SK-N-SH (cell line): ENCODE results near the gene FAM199X.

Experiments used
- CHD2 ChIP-seq: fragments of 150-350 bp; IDR thresholded peaks from 2 replicates; pipeline ENCODE4 v1.6.1; 2018; ENCODE audit warnings: low read length; ENCODE audit not compliant: partially characterized antibody
- CTCF ChIP-seq: fragments of 200-600 bp; sonication (generic); IDR thresholded peaks from 2 replicates; pipeline ENCODE4 v1.6.1; 2017; ENCODE audit warnings: antibody characterized with exemption, mild to moderate bottlenecking, moderate library complexity
- EP300 ChIP-seq, 2 experiments: IDR thresholded peaks; 2 replicates each; pipeline versions ENCODE4 v1.4.0 to v1.6.1; 2012; ENCODE audit warnings: borderline replicate concordance in 1 of 2, low read depth in 1 of 2, low read length in 1 of 2
- EZH2phosphoT487 ChIP-seq: fragments of 200-600 bp; sonication (generic); IDR thresholded peaks from 2 replicates; pipeline ENCODE4 v1.6.1; 2017; ENCODE audit warnings: low read depth, mixed run types, mild to moderate bottlenecking, antibody characterized with exemption, moderate library complexity, borderline replicate concordance
- IRF3 ChIP-seq: fragments of 150-350 bp; IDR thresholded peaks from 2 replicates; pipeline ENCODE4 v1.6.1; 2016; ENCODE audit warnings: mild to moderate bottlenecking, low read depth, low read length
- MAX ChIP-seq: IDR thresholded peaks from 2 replicates; pipeline ENCODE4 v1.4.0; 2012; ENCODE audit warnings: low read depth
- NFIC ChIP-seq: IDR thresholded peaks from 2 replicates; pipeline ENCODE4 v1.4.0; 2012; ENCODE audit warnings: borderline replicate concordance
- REST ChIP-seq: IDR thresholded peaks from 2 replicates; pipeline ENCODE4 v1.6.1; 2012; ENCODE audit warnings: mild to moderate bottlenecking, low read depth, low read length, moderate library complexity
- TEAD4 ChIP-seq: IDR thresholded peaks from 2 replicates; pipeline ENCODE4 v1.4.0; 2012; ENCODE audit warnings: mild to moderate bottlenecking, borderline replicate concordance; ENCODE audit not compliant: insufficient read depth
- USF2 ChIP-seq: fragments of 150-350 bp; IDR thresholded peaks from 2 replicates; pipeline ENCODE4 v1.6.1; 2017; ENCODE audit warnings: antibody characterized with exemption, low read length, low read depth, borderline replicate concordance

- no peak for TF ChIP-seq NFIC
- no peak for TF ChIP-seq EP300 (IDR thresholded peaks at IDR 0.05; ENCODE audit: borderline replicate concordance in 1 of 2, low read depth in 1 of 2, low read length in 1 of 2)
- peak; percentile 51 for TF ChIP-seq CTCF
- no peak for TF ChIP-seq USF2
- no peak for TF ChIP-seq REST
- no peak for TF ChIP-seq EZH2phosphoT487
- no peak for TF ChIP-seq TEAD4
- TF ChIP-seq CHD2, result peak; percentile 25
- no peak for TF ChIP-seq IRF3
- TF ChIP-seq MAX, result no peak
Measured at GRCh38 chrX:104165894-104166734, at the start of gene FAM199X.
